ENCODE measurements around the gene HDDC3.
A peak's percentile ranks its signal among the peaks of the same experiment; 100 is the strongest.

The HDDC3 gene

GRCh38 chr15:90931828-90932659 lies at the start of gene HDDC3:
Gene HDDC3, minus strand, starts transcription at chr15:90932549. Its CDS starts 9 bp downstream, at chr15:90932540.
- DNase-seq (ENCODE audit: low read depth, low spot score) = no peak
- no peaks in the 10 kb centered on the region for H3K36me3 ChIP-seq (ENCODE audit: control insufficient read depth, insufficient read depth, low read length)
- H3K27ac ChIP-seq (ENCODE audit: low read length) = no peak within 1 kb of the TSS
- peak within 1 kb of the TSS; percentile 84 for H3K4me3 ChIP-seq (ENCODE audit: low read length)
- no CpG with 5 or more reads among the region's 52 CpGs for WGBS (ENCODE audit: insufficient coverage, insufficient read length)
- no peaks in the 10 kb centered on the region for H3K27me3 ChIP-seq (ENCODE audit: control insufficient read depth, insufficient read depth, low read length)
- no peaks in the 10 kb centered on the region for H3K9me3 ChIP-seq (ENCODE audit: control insufficient read depth, insufficient read depth, low read length)
- peaks cover 1% of the 10 kb centered on the region; the same call in 1 of the 2 replicates for H3K4me1 ChIP-seq (ENCODE audit: control insufficient read depth, insufficient read depth, low read length)

- no CpG with 5 or more reads among the region's 5 CpGs for WGBS (ENCODE audit: insufficient coverage, insufficient read length)
- Histone ChIP-seq H3K36me3 (ENCODE audit: control insufficient read depth, insufficient read depth, low read length) (peaks cover 36% of the 10 kb centered on the region; the same call in 1 of the 2 replicates), H3K27ac (ENCODE audit: low read length) (no peak overlapping the region), H3K27me3 (ENCODE audit: control insufficient read depth, insufficient read depth, low read length) (no peaks in the 10 kb centered on the region), H3K9me3 (ENCODE audit: control insufficient read depth, insufficient read depth, low read length) (no peaks in the 10 kb centered on the region), H3K4me1 (ENCODE audit: control insufficient read depth, insufficient read depth, low read length) (no peaks in the 10 kb centered on the region), H3K4me3 (ENCODE audit: low read length) (no peak overlapping the region)
- DNase-seq (ENCODE audit: low read depth, low spot score) = no peak
Observed at GRCh38 chr15:90982135-90982534, 49.8 kb upstream of the HDDC3 start.

DNA sequence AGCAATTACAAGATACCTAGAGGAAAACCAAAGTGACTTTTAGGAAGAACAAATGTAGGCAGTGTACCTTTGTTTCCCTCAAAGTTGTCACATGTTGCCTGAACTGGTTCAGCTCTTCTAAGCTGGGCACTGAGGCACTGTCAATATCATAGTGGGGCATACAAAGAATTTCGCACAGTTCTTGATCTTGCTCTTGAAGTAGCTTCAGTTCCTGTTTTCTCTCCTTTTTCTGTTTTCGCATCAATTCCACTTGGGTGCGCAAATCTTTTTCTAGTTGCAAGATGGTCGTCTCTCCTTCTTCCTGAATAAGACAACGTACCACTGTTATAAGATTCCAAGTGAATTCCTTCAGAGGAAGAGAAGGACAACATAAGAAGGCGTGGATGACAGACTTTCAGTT lies 49.3 kb upstream of the HDDC3 start:
- no peak overlapping the region for H3K27ac ChIP-seq (ENCODE audit: low read length)
- H3K4me1 ChIP-seq (ENCODE audit: control insufficient read depth, insufficient read depth, low read length) = no peaks in the 10 kb centered on the region
- no peaks in the 10 kb centered on the region for H3K9me3 ChIP-seq (ENCODE audit: control insufficient read depth, insufficient read depth, low read length)
- H3K36me3 ChIP-seq (ENCODE audit: control insufficient read depth, insufficient read depth, low read length) = peaks cover 39% of the 10 kb centered on the region
- no peak overlapping the region for H3K4me3 ChIP-seq (ENCODE audit: low read length)
- no peaks in the 10 kb centered on the region for H3K27me3 ChIP-seq (ENCODE audit: control insufficient read depth, insufficient read depth, low read length)
- DNase-seq (ENCODE audit: low read depth, low spot score) = no peak
- no CpG with 5 or more reads among the region's 6 CpGs for WGBS (ENCODE audit: insufficient coverage, insufficient read length)

GRCh38 chr15:90979582-90979981 lies 47.2 kb upstream of the HDDC3 start:
- Histone ChIP-seq H3K4me1 (ENCODE audit: control insufficient read depth, insufficient read depth, low read length) (no peaks in the 10 kb centered on the region), H3K27ac (ENCODE audit: low read length) (no peak overlapping the region), H3K9me3 (ENCODE audit: control insufficient read depth, insufficient read depth, low read length) (no peaks in the 10 kb centered on the region), H3K27me3 (ENCODE audit: control insufficient read depth, insufficient read depth, low read length) (no peaks in the 10 kb centered on the region; the same call in 1 of the 2 replicates), H3K4me3 (ENCODE audit: low read length) (no peak overlapping the region), H3K36me3 (ENCODE audit: control insufficient read depth, insufficient read depth, low read length) (peaks cover 52% of the 10 kb centered on the region)
- WGBS (ENCODE audit: insufficient coverage, insufficient read length) = no CpG with 5 or more reads among the region's 1 CpG
- no peak for DNase-seq (ENCODE audit: low read depth, low spot score)

- no peaks in the 10 kb centered on the region for H3K9me3 ChIP-seq (ENCODE audit: control insufficient read depth, insufficient read depth, low read length)
- no peaks in the 10 kb centered on the region; the same call in 1 of the 2 replicates for H3K27me3 ChIP-seq (ENCODE audit: control insufficient read depth, insufficient read depth, low read length)
- peaks cover 43% of the 10 kb centered on the region for H3K36me3 ChIP-seq (ENCODE audit: control insufficient read depth, insufficient read depth, low read length)
- DNase-seq (ENCODE audit: low read depth, low spot score) = no peak
- H3K4me3 ChIP-seq (ENCODE audit: low read length) = no peak overlapping the region
- no peak overlapping the region for H3K27ac ChIP-seq (ENCODE audit: low read length)
- no CpG with 5 or more reads among the region's 21 CpGs for WGBS (ENCODE audit: insufficient coverage, insufficient read length)
- no peaks in the 10 kb centered on the region for H3K4me1 ChIP-seq (ENCODE audit: control insufficient read depth, insufficient read depth, low read length)
Observed at GRCh38 chr15:90974216-90974615, 41.9 kb upstream of the HDDC3 start.

DNA sequence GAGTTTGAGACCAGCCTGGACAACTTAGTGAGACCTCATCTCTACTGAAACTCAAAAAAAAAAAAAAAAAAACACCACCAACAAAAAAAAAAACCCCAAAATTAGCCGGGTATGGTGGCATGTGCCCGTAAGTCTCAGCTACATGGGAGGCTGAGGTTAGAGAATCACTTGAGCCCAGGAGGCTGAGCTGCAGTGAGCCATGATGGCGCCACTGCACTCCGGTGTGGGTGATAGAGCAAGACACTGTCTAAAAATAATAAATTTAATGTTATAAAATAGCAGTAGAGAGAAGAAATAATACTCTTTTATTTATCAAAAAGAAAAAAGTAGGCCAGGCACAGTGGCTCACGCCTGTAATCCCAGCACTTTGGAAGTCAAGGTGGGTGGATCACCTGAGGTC lies 39.8 kb upstream of the HDDC3 start:
- no peak overlapping the region for H3K27ac ChIP-seq (ENCODE audit: low read length)
- no CpG with 5 or more reads among the region's 5 CpGs for WGBS (ENCODE audit: insufficient coverage, insufficient read length)
- no peak overlapping the region for H3K4me3 ChIP-seq (ENCODE audit: low read length)
- no peaks in the 10 kb centered on the region for H3K9me3 ChIP-seq (ENCODE audit: control insufficient read depth, insufficient read depth, low read length)
- no peak for DNase-seq (ENCODE audit: low read depth, low spot score)
- no peaks in the 10 kb centered on the region for H3K4me1 ChIP-seq (ENCODE audit: control insufficient read depth, insufficient read depth, low read length)
- H3K27me3 ChIP-seq (ENCODE audit: control insufficient read depth, insufficient read depth, low read length) = no peaks in the 10 kb centered on the region; the same call in 1 of the 2 replicates
- H3K36me3 ChIP-seq (ENCODE audit: control insufficient read depth, insufficient read depth, low read length) = peaks cover 56% of the 10 kb centered on the region

DNA sequence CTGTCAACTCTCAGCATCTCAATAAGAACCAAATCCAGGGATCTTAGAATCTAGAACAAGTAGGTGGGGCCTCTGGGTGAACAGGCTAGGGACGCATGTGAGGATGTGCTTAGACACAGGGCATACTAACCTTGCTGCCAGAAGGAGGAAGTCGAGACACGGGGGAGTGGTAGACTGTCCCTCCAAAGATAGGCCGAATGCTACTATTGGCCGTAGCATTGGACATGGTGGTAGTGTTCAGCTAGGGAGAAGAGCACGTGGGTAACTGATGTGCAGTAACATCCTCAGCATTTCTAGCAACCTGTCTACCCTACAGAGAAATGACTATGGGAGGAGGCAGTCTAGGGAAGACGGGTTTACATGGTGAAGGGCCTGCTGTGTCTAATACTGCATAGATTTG lies 37.9 kb upstream of the HDDC3 start:
- H3K27ac ChIP-seq (ENCODE audit: low read length) = no peak overlapping the region
- no peak overlapping the region for H3K4me3 ChIP-seq (ENCODE audit: low read length)
- DNase-seq (ENCODE audit: low read depth, low spot score) = no peak
- peaks cover 53% of the 10 kb centered on the region for H3K36me3 ChIP-seq (ENCODE audit: control insufficient read depth, insufficient read depth, low read length)
- no CpG with 5 or more reads among the region's 7 CpGs for WGBS (ENCODE audit: insufficient coverage, insufficient read length)
- no peaks in the 10 kb centered on the region for H3K4me1 ChIP-seq (ENCODE audit: control insufficient read depth, insufficient read depth, low read length)
- no peaks in the 10 kb centered on the region; the same call in 1 of the 2 replicates for H3K27me3 ChIP-seq (ENCODE audit: control insufficient read depth, insufficient read depth, low read length)
- no peaks in the 10 kb centered on the region for H3K9me3 ChIP-seq (ENCODE audit: control insufficient read depth, insufficient read depth, low read length)

GRCh38 chr15:90968434-90968833 lies 36.1 kb upstream of the HDDC3 start:
- no peak for DNase-seq (ENCODE audit: low read depth, low spot score)
- H3K36me3 ChIP-seq (ENCODE audit: control insufficient read depth, insufficient read depth, low read length) = peaks cover 42% of the 10 kb centered on the region
- no peaks in the 10 kb centered on the region for H3K27me3 ChIP-seq (ENCODE audit: control insufficient read depth, insufficient read depth, low read length)
- no peaks in the 10 kb centered on the region for H3K9me3 ChIP-seq (ENCODE audit: control insufficient read depth, insufficient read depth, low read length)
- H3K4me1 ChIP-seq (ENCODE audit: control insufficient read depth, insufficient read depth, low read length) = no peaks in the 10 kb centered on the region
- WGBS (ENCODE audit: insufficient coverage, insufficient read length) = no CpG with 5 or more reads among the region's 1 CpG
- no peak overlapping the region for H3K27ac ChIP-seq (ENCODE audit: low read length)
- H3K4me3 ChIP-seq (ENCODE audit: low read length) = no peak overlapping the region

DNA sequence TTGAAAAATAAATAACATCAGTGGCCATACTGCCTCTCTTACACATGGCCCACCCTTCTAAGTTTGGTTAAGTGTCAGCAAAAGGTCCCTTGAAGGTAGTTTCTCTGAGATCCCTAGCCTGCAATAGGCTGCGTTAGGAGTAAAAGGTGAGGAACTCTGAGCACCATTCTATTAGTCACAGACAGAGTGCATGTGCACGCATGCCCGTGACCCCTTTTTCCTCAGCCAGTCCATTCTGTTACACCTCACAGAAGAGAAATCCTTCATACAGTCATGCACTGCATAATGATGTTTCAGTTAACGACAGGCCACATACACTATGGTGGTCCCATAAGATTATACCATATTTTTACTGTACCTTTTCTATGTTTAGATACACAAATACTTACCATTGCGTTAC lies 34.9 kb upstream of the HDDC3 start:
- no peak for DNase-seq (ENCODE audit: low read depth, low spot score)
- WGBS (ENCODE audit: insufficient coverage, insufficient read length) = no CpG with 5 or more reads among the region's 5 CpGs
- Histone ChIP-seq H3K9me3 (ENCODE audit: control insufficient read depth, insufficient read depth, low read length) (no peaks in the 10 kb centered on the region), H3K27ac (ENCODE audit: low read length) (no peak overlapping the region), H3K27me3 (ENCODE audit: control insufficient read depth, insufficient read depth, low read length) (no peaks in the 10 kb centered on the region), H3K36me3 (ENCODE audit: control insufficient read depth, insufficient read depth, low read length) (peaks cover 39% of the 10 kb centered on the region), H3K4me1 (ENCODE audit: control insufficient read depth, insufficient read depth, low read length) (no peaks in the 10 kb centered on the region), H3K4me3 (ENCODE audit: low read length) (no peak overlapping the region)

DNA sequence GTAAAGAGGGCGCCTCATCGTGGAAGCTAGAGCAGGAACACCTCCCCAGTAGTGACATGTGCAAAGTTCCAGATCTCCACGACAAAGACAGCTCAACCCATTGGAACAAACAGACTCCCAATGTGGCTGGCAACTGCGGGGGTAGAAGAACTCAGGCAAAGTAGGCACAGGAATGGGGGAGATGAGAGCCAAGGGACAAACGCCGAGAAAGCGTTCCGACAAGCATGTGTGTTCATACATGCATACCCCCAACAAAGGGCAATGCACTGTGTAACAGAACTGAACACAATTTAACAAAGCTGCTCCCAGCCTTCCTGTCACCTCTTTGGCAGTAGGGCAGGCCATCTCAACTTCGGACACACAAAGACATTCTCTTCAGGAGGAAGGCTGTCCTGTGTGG lies 33.9 kb upstream of the HDDC3 start:
- DNase-seq (ENCODE audit: low read depth, low spot score) = no peak
- no peak overlapping the region for H3K4me3 ChIP-seq (ENCODE audit: low read length)
- H3K9me3 ChIP-seq (ENCODE audit: control insufficient read depth, insufficient read depth, low read length) = no peaks in the 10 kb centered on the region
- WGBS (ENCODE audit: insufficient coverage, insufficient read length) = no CpG with 5 or more reads among the region's 9 CpGs
- H3K36me3 ChIP-seq (ENCODE audit: control insufficient read depth, insufficient read depth, low read length) = peaks cover 39% of the 10 kb centered on the region
- H3K4me1 ChIP-seq (ENCODE audit: control insufficient read depth, insufficient read depth, low read length) = no peaks in the 10 kb centered on the region
- no peaks in the 10 kb centered on the region for H3K27me3 ChIP-seq (ENCODE audit: control insufficient read depth, insufficient read depth, low read length)
- no peak overlapping the region for H3K27ac ChIP-seq (ENCODE audit: low read length)

DNA sequence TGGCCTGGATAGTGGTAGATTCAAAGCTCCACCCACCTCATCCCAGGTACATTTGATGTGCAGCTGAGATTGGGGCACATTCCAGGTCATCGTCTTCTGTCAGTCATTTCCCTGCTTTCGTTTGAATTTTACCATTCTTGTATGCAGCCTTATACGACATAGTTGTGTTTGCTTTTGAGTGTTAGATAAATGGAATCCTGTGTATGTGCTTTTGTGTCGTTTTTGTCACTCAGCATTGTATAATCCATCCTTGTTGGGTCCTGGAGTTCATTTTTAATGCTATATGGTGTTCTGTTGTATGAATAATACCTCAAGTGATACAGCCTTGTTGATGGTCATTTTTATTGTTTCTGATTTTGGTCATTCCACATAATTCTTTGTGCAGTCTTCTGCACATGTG lies 29.7 kb upstream of the HDDC3 start:
- WGBS (ENCODE audit: insufficient coverage, insufficient read length) = no CpG with 5 or more reads among the region's 4 CpGs
- no peak for DNase-seq (ENCODE audit: low read depth, low spot score)
- Histone ChIP-seq H3K4me3 (ENCODE audit: low read length) (no peak overlapping the region), H3K4me1 (ENCODE audit: control insufficient read depth, insufficient read depth, low read length) (peaks cover 4% of the 10 kb centered on the region), H3K27me3 (ENCODE audit: control insufficient read depth, insufficient read depth, low read length) (no peaks in the 10 kb centered on the region), H3K36me3 (ENCODE audit: control insufficient read depth, insufficient read depth, low read length) (peaks cover 11% of the 10 kb centered on the region), H3K27ac (ENCODE audit: low read length) (no peak overlapping the region), H3K9me3 (ENCODE audit: control insufficient read depth, insufficient read depth, low read length) (no peaks in the 10 kb centered on the region)

Data from iPS DF 6.9 (cell line).